HG03103 (cell line): ENCODE results near the gene RGS2.

ENCODE experiments used
- ATAC-seq: cut with Tn5 transposase; IDR thresholded peaks from one replicate; pipeline ENCODE4 v1.9.1; 2021; ENCODE audit warnings: low read depth; ENCODE audit not compliant: unreplicated experiment

Gene RGS2

DNA sequence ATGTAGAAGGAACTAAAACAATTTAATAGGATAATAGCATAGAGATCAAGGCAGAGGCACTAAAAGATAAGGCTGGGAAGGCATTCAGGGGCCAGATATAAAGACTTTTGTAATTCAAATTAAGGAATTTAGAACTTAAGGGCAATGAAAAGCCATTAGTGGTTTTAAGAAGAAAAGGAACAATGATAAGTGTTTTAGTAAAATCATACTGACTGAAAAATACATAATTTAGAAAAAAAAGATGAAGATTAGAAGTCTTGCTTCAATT is 14.1 kb upstream of the RGS2 start:
- ATAC-seq: no peak

DNA sequence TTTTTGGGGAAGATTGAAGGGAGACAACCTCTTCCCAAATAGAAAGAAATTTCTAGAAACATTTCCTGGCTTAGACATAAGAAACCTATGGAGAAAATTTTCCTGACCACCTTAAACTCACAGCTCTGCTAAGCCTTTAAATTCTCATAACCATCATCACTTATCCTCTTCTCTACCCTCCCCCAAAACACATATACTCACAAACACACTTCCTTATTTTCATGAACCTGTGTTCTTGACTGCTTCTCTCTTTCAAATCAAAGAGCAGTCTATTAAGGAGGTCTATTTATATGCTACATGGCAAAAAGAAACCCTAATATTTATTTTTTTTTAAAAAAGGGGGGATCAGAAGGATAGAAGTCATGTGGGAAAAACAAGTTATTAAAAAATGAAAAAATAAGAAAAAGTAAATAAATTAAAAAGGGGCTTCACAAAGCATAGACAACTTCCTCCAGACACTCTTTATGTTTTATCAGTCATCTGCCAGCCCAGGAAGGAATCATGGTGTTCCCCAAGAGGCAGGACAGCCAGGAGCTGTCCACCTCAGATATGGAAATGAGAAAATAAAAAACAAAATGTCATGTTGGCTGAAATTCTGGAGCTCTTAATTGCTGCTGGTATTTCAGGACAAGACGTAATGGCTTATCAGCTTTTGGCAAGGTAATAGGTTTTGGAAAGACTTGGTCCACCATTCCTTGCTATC is 12.8 kb upstream of the RGS2 start:
- ATAC-seq: no peak

DNA sequence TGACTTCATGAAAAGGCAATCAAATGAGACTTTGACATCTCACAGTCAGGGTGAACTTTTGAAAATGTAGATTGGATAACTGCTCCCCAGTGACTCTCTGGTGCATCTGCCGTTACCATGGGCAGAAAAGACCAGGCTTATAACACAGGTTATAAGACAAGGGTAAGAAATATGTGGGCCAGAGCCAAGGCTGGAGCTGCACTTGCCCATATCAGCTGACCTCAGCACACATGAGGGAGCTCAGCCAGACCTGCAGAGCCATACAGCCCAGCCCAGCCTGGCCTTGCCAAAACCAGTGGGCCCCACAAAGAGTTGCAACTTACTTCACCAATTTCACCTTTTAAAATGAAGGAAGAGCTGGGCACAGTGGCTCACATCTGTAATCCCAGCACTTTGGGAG is 11.7 kb upstream of the RGS2 start:
- no peak for ATAC-seq

DNA sequence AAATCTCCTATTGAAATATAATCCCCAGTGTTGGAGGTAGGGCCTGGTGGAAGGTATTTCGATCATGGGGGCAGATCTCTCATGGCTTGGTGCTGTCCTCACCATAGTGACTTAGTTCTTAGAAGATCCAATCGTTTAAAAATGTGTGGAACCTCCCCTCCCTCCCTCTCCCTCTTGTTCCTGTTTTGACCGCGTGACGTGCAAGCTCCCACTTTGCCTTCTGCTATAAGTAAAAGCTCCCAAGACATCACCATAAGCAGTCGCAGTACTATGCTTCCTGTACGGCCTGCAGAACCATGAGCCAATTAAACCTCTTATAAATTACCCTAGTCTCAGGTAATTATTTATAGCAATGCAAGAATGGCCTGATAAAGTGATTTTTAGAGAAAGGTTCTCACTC is 10.9 kb upstream of the RGS2 start:
- ATAC-seq: no peak

DNA sequence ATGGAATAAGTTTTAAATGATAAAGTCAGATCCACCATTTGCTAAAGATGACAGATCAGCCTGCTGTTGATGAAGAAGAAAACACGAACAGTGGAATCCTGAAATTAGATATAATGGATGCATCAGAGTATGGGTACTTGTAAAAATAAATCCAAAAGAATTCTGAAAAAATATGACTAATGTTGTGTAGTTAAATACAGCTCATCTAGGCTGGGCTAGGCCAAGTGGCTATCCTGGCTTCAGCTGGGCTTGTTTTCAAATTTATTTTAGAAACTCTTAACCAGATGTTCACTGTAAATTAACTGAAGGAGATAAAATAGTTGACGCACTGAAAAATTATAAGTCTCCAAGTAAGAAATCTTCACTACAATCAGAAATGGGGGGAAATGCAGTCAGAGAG is 7.4 kb upstream of the RGS2 start:
- no peak for ATAC-seq

DNA sequence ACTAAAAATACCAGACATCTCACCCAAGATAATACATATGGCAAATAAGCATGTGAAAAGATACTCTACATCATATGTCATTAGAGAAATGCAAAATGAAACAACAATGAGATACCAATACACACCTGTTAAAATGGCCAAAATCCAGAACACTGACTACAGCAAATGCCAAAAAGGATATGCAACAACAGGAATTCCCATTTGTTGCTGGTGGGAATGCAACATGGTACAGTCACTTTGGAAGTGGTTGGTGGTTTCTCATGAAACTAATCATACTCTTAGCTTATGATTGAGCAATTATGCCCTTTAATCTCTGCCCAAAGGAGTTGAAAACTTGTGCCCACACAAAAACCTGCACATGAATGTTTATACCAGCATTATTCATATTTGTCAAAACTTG is 6.4 kb upstream of the RGS2 start:
- ATAC-seq: no peak

DNA sequence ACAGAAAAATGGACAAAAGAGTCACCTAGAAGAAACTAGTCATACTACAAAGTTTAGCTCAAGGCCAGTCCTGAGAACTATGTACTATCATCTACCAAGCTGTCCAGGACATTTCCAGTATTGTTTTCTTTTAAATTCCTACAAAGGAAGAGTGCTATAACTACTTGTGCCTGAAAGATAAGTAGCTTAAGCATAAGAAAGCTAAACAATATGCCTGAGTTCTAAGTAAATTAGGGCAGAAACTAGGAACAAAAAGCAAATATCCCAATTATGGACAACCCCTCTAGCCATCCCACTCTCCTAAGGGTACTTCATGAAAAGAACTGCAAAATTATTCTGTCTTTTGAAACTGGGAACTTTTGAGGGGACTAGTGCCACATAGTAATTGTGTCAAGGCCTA is 5.3 kb upstream of the RGS2 start:
- no peak for ATAC-seq

DNA sequence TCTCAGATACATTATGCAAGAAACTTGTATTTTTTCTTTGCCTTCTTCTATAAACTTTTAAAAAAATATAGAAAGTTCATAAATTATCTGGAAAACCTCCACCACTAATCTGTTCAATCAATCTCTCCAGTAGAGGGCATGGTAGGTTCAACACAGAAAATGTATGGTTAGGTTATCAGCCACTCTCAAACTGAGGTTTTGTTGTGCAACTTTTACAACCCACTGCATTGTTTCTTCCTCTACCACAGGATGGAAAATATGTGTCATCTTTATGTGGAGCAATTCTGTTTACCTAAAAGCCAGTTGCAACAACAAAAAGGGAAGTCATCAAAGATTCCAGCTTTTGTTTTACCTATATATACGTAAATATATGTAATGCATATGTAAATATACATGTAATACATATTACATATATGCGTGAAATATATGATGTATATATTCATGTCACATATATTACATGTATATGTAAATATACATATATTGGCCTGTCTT is 3.0 kb upstream of the RGS2 start:
- ATAC-seq: peak; percentile 31

DNA sequence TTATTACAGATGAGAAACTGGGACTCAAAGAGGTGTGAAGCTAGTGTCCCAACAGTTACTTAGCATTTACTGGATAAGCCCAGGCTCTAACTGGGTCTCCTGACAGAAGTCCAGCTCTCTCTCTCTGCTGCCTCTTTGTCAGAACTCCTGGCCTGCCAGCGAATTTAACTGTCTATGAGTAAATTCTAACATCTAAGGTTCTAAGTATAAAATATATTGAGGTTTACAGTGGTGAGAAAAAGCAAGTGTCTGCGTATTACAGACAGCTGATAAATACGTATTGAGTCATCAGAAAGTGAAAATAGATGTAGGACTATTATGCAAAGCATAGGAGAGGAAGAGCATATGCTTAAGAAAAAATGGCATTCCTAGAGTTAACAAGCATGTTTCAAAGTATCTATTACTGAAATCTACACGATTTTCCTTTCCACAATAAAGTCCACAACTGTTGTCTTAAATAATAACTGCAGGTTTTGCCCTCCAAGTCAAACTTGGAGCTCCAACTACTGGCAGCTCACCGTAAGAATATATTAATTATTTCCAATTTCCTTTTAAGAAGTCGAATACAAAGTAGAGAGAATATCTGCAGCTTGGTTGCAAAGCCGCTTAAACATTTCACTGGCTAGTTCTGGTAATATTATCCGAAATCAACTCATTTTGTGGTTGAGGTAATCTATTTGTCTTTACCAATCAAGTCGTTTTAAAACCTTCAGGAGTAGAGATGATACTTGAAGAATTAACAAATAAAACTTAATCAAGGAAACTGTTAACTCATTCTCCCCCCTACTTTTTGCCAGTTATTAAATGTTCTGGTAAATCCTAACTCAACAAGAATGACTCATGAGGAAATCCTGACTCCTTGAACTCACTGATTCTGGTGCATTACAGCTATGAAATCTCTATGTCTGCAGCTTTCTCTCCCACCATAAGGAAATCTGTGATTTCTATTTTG is 1.4 kb upstream of the RGS2 start:
- peak; percentile 32 for ATAC-seq

DNA sequence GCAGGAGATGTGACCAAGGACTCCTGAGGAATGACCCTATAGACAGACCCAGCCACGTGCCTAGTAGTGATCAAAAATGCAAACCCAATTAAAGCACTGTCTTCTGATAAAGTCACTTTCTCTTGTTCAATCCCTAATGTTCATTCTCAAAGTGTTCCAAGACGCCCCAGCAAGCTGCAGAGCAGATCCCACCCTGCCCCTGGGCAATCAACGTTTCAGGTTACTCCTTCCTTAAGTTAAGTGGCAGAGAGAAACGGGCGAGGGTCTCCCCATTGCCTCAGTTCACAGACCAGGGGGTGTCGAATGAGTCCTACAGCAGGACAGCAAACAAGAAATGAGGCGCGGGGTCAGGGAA is 699 bp upstream of the RGS2 start:
- ATAC-seq: no peak

DNA sequence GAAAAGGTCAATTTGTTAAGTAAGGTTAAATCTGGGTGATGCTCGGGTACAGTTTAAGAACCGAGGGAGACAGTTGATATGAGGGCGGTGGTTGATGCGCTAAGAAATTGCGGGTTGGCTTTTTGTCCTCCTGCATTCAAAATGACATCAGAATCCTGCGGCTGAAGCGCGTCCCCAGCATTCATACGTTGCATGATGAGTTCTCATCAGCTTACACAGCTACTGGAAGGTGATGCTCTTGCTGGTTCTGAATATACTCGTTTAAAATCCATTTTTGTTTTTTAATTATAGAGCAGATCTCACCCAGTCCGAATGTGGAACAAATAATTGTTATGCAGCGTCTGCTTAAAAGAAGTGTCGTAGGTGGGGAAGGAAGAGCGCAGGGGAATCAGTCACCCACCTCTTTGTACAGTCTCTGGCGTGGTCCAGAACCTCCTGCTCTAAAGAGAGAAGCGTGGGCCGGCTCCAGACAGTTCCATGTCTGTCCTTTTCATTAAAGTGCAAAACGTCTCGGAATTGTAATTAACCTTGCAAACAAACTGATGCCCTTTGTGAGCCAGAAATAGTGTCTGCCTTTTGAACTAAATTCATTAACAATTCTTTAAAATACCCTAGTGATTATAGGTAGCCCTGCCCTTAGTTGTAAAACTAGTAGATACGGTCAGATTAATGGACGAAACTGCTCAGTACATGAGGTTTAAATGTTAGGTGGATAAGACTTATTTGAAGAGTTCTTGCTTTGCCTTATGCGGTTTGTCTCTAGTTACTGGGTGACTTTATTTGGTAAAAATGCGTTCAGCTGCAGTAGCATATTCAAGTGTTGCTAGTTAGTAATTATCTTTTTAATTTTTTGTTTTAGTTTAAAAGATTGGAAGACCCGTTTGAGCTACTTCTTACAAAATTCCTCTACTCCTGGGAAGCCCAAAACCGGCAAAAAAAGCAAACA is 741 bp downstream of the RGS2 start:
- ATAC-seq: no peak

DNA sequence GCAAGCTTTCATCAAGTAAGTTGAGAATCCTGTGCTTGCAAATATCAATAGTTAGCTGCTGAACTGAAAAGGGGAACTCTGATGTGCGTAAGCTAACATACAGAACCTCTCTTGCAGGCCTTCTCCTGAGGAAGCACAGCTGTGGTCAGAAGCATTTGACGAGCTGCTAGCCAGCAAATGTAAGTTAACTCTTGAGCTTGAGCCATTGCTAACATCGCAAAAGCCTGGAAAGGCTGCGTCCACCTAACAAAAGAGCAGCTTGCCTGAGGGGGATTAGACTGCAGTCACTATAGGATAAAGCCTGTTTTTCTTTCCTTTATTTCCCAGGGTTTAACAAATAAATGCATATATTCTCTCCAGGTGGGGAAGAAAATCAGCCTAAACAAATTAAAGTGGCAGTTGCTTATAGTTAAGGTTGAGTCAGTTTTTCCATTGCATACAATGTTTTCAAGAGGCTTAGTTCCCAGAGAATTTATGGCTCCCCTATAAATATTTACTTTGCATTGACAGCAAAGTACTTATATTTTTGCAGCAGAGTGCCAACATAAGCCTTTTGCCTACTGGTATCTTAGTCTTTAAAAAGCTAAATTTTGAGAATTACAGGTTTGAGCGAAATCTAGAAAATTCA is 1.5 kb downstream of the RGS2 start:
- peak; percentile 21 for ATAC-seq

DNA sequence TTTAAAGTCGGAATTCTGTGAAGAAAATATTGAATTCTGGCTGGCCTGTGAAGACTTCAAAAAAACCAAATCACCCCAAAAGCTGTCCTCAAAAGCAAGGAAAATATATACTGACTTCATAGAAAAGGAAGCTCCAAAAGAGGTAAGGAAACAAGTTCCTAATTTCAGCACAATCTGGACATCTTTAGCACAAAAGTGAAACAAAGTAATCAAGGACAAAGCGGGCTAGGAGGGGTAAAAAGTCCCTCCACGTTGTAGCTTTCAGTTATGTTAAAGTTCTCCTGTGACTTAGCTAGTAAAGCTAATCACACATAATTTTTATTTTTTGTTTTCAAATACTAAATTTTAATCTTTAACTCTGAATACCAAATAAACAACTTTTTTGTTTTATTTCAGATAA is 2.2 kb downstream of the RGS2 start:
- ATAC-seq: no peak

DNA sequence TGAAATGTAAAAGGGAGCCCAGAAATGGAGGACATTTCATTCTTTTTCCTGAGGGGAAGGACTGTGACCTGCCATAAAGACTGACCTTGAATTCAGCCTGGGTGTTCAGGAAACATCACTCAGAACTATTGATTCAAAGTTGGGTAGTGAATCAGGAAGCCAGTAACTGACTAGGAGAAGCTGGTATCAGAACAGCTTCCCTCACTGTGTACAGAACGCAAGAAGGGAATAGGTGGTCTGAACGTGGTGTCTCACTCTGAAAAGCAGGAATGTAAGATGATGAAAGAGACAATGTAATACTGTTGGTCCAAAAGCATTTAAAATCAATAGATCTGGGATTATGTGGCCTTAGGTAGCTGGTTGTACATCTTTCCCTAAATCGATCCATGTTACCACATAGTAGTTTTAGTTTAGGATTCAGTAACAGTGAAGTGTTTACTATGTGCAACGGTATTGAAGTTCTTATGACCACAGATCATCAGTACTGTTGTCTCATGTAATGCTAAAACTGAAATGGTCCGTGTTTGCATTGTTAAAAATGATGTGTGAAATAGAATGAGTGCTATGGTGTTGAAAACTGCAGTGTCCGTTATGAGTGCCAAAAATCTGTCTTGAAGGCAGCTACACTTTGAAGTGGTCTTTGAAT is 2.9 kb downstream of the RGS2 start:
- ATAC-seq: no peak

DNA sequence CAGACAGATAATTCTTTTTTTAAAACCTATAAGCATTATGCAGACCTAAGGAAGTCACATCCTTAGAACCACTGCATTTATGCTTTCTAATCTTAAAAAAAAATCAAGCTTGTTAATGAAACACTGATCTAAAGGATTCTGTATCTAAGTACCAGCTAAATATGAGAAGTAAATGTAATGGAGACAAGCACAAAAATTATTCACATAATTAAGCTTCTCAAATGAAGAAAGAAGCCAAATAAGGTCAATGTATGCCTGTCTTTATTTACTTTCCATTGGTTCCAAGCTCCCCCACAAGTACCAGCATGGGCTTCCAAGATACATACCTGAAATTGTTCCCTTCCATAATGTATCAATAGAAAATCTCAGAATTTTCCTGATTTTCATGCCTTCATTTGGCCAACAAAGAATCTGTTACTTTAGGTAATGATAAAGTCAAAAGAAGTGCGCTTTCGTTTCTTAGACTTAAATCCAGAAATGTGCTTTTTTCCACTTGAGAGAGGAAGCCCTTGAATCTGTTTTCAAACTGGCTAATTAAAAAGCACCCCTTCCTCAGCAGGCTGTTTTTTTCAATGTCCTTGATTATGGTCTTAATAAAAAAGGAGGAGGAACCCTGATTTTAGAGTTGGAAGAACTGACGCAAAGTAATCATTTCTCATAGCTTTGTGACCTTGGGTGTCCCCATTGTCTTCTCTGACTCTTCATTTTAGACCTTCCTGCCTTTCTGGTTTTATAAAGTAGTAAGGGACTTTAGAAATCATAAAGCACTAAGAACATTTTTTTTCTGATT is 3.8 kb downstream of the RGS2 start:
- no peak for ATAC-seq

DNA sequence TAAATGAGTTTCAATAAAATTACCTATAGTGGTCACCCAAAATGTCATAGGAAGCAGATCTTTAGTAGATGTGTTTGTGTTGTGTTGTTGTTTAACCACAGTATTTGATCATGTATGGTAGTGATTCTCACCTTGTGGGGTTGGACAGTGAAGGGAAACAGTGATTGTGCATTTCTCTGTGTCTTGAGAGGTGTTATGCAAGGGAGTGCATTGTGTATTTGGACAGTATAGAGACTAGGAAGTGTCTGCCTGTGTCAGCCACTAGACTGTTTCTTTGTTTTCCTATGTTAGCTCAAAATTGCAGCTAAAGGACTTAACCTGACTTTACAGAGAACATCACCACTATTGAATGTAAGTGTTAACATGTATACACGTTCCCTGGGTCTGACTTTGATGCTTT is 6.0 kb downstream of the RGS2 start:
- no peak for ATAC-seq

DNA sequence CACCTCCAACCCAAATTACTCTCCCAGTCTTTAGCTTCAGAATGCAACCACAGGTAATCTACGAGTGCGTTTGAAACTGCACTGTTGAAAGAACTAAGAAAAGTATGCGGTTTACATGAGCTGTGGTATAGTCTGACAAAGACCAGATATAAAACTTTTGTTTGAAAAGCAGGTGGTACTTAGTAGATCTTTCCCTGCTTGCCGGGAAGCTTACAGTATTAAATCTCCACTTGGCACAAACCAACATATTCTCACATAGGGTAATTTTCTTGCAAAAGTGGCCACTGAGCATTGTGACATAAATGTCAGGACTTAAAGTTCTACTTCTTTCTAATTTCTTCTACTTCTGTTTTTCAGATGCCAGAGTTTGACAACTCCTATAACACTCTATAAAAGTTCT is 8.4 kb downstream of the RGS2 start:
- no peak for ATAC-seq

DNA sequence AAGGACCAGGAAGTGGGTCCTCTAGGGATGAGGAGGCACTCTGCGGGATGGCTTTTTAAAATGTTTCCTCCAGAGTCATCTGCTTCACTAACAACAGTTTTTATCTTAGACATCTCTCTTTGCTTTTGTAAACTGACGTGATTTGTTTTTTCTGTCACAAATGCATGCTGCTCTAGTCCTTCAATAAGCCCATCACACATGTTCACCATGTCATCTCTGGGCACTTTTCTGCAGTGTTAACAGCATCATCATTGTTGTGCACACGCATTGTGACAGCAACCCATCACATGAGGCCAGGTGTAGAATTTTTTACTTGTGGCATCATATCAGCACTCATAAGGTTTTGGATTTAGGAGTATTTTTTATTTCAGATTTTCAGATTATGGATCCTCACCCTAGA is 12.5 kb downstream of the RGS2 start:
- ATAC-seq: no peak

DNA sequence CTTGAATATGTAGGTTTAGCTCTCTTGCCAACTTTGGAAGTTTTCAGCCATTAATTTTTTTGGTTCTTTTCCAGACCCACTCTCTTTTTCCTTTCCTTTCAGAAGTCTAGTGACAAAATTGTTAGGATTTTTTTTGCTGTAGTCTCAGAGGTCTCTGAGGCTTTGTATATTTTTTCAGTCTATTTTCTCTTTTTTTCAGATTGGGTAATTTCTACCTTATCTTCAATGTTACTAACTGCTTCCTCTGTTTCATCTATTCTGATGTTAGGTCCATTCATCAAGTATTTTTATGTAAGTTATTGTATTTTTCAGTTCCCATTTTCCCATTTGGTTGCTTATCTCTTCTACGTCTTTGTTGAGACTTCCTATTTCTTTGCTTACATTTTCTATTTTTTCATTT is 15.7 kb downstream of the RGS2 start:
- no peak for ATAC-seq
